ENCODE results near the gene NELFE.

The NELFE gene

DNA sequence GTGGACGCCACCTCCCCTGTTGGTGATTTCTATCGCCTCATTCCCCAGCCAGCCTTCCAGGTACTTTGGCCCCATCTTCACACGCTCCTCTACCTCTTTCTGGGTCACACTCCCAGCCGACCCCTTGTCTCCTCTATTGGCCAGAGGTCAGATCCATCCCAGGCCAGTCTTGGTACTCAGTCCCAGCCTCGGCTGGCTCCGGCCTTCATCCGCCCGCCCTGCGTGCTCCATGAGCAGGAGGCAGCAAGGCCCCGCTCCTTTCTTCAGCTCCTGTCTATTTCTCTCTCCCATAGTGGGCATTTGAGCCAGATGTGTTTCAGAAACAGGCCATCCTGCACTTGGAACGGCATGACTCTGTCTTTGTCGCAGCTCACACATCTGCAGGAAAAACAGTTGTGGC, 2.8 kb upstream of the NELFE start:
- Histone ChIP-seq H3K9ac (ENCODE audit: low read length) (no peak overlapping the region), H3K36me3 (ENCODE audit: insufficient read depth, low read length) (peaks cover 73% of the 10 kb centered on the region), H3K27ac (ENCODE audit: low read depth, low read length) (no peak overlapping the region), H3K9me3 (ENCODE audit: low read length) (no peaks in the 10 kb centered on the region), H3K4me3 (ENCODE audit: low read depth in 1 of 2, low read length in 2 of 2) (no peak overlapping the region), H3K27me3 (ENCODE audit: control insufficient read depth in 1 of 2, insufficient read depth in 2 of 2, low read length in 2 of 2) (no peaks in the 10 kb centered on the region), H3K4me1 (ENCODE audit: insufficient read depth, low read length) (peaks cover 22% of the 10 kb centered on the region)

DNA sequence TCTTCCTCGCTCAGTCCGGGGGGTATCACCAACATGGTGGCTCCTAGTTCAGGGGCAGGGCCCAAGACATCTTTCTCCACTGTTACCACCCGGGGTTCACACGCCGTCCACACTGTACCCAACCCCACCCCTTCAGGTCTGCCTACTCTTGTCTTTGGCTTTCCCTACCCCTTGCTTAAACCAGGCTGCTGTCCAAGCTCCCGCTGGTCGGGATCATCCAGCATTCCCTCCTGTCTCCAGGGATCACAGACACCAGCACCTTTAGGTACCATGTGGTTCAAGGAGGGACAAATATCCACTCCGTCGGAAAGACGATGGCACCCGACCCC, 395 bp downstream of the NELFE start:
- Histone ChIP-seq H3K27me3 (ENCODE audit: control insufficient read depth in 1 of 2, insufficient read depth in 2 of 2, low read length in 2 of 2) (no peaks in the 10 kb centered on the region), H3K9ac (ENCODE audit: low read length) (peak overlapping the region; percentile 98), H3K4me3 (ENCODE audit: low read depth in 1 of 2, low read length in 2 of 2) (peak overlapping the region; percentile 81 to 99), H3K27ac (ENCODE audit: low read depth, low read length) (peak overlapping the region; percentile 70), H3K4me1 (ENCODE audit: insufficient read depth, low read length) (peaks cover 22% of the 10 kb centered on the region), H3K36me3 (ENCODE audit: insufficient read depth, low read length) (peaks cover 68% of the 10 kb centered on the region), H3K9me3 (ENCODE audit: low read length) (no peaks in the 10 kb centered on the region)

DNA sequence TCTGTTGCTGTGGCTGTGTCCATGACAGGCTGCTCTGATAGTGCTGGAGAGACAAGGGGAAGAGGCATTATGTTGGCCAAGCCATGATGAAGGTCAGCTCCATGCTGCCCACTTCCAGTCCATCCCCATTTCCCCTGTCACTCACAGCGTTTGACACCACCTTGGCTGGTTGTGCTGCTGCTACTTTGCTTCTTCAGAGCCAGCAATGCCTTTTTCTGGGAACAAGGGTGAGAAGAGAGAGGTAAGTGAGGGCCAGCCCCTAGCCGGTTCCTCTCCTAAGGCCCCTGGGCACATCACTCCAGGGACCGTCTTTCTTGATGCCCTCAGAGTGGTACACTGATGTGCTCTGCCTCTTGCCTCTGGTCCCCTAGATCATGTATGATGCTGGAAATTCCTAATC, 2.0 kb downstream of the NELFE start:
- H3K36me3 ChIP-seq (ENCODE audit: insufficient read depth, low read length), result peaks cover 67% of the 10 kb centered on the region
- no peak overlapping the region for H3K9ac ChIP-seq (ENCODE audit: low read length)
- no peak overlapping the region for H3K4me3 ChIP-seq (ENCODE audit: low read depth in 1 of 2, low read length in 2 of 2)
- H3K27ac ChIP-seq (ENCODE audit: low read depth, low read length), result no peak overlapping the region
- H3K4me1 ChIP-seq (ENCODE audit: insufficient read depth, low read length), result peaks cover 22% of the 10 kb centered on the region
- no peaks in the 10 kb centered on the region for H3K27me3 ChIP-seq (ENCODE audit: control insufficient read depth in 1 of 2, insufficient read depth in 2 of 2, low read length in 2 of 2)
- H3K9me3 ChIP-seq (ENCODE audit: low read length), result no peaks in the 10 kb centered on the region

DNA sequence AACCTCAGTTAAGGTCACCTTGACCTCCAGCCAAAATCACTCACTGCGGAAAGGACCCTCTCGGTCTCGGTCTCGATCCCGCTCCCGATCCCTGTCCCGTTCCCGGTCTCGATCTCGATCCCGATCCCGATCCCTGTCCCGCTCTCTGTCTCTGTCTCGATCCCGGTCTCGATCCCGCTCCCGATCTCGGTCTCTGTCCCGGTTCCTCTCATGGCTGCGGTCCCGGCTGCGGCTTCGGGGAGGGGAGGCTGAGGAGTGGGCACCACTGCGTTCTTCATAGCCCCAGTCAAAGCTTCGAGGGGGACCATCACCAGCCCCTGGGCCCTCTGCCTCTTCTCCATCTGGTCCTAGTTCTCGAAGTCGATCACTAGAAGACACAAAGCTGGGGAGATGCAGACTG, 4.3 kb downstream of the NELFE start:
- Histone ChIP-seq H3K9me3 (ENCODE audit: low read length) (no peaks in the 10 kb centered on the region), H3K4me3 (ENCODE audit: low read depth in 1 of 2, low read length in 2 of 2) (no peak overlapping the region), H3K36me3 (ENCODE audit: insufficient read depth, low read length) (peaks cover 57% of the 10 kb centered on the region), H3K27me3 (ENCODE audit: control insufficient read depth in 1 of 2, insufficient read depth in 2 of 2, low read length in 2 of 2) (no peaks in the 10 kb centered on the region), H3K4me1 (ENCODE audit: insufficient read depth, low read length) (peaks cover 17% of the 10 kb centered on the region), H3K27ac (ENCODE audit: low read depth, low read length) (no peak overlapping the region), H3K9ac (ENCODE audit: low read length) (no peak overlapping the region)

DNA sequence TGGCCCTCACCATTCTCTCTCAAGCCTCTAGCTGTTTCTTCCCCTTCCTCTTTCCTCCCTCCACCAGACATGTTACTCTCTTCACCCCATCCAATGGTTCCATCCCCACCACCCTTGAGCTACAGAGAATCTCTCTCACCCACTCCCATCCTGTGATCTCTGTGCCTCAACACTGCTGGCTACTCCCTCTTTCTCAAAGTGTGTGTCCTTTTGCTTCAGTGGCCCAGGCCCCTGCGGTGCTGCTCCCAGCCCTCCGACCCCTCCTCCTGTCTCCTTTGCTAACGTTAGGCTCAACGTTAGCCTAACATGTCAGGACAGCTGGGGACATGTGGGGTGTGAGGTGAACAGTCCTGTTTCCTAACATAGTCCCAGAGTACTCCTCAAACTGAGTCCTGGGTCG, 5.9 kb downstream of the NELFE start:
- Histone ChIP-seq H3K4me1 (ENCODE audit: insufficient read depth, low read length) (peaks cover 9% of the 10 kb centered on the region), H3K27ac (ENCODE audit: low read depth, low read length) (no peak overlapping the region), H3K36me3 (ENCODE audit: insufficient read depth, low read length) (peaks cover 57% of the 10 kb centered on the region)

DNA sequence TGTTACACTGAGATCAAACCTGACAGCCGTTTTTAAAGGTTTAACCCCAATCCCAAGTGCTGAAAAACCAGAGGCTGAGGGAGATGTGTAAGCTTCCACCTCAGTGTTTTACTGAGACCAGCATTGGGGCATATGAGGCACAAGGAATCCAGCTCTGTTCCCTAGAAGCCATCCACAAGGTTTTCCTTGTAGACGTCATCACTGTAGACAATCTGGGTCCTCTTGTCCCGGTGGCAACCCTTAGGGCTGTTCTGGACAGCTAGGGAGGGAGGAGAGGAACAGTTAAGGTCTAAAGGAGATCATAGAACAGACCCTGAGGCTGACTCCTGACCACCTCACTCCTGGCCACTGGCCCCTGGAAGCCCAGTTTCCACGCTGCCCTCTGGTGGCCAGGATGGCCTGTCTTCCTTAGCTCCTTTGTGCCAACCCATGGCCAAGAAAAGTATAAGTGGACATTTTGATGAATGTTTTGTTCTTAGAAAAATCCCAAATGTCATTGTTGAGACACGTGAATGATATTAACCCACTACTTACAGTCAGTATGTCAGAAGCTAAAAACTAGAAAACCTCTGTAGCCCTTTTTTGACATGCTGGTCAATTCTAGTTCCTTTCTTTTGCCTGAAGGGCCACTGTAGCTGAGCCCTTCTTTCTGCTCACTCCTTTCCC, 6.5 kb downstream of the NELFE start:
- H3K9ac ChIP-seq (ENCODE audit: low read length), result no peak overlapping the region
- H3K36me3 ChIP-seq (ENCODE audit: insufficient read depth, low read length), result peaks cover 56% of the 10 kb centered on the region
- H3K27ac ChIP-seq (ENCODE audit: low read depth, low read length), result peak overlapping the region; percentile 4
- peaks cover 2% of the 10 kb centered on the region for H3K4me1 ChIP-seq (ENCODE audit: insufficient read depth, low read length)
- H3K9me3 ChIP-seq (ENCODE audit: low read length), result no peaks in the 10 kb centered on the region
- no peaks in the 10 kb centered on the region for H3K27me3 ChIP-seq (ENCODE audit: control insufficient read depth in 1 of 2, insufficient read depth in 2 of 2, low read length in 2 of 2)
- no peak overlapping the region for H3K4me3 ChIP-seq (ENCODE audit: low read depth in 1 of 2, low read length in 2 of 2)

More for the DNA sequence above, 5.9 kb downstream of the NELFE start:
- Histone ChIP-seq H3K4me3 (ENCODE audit: low read depth in 1 of 2, low read length in 2 of 2) (no peak overlapping the region), H3K27me3 (ENCODE audit: control insufficient read depth in 1 of 2, insufficient read depth in 2 of 2, low read length in 2 of 2) (no peaks in the 10 kb centered on the region), H3K9ac (ENCODE audit: low read length) (no peak overlapping the region), H3K9me3 (ENCODE audit: low read length) (no peaks in the 10 kb centered on the region)

DNA sequence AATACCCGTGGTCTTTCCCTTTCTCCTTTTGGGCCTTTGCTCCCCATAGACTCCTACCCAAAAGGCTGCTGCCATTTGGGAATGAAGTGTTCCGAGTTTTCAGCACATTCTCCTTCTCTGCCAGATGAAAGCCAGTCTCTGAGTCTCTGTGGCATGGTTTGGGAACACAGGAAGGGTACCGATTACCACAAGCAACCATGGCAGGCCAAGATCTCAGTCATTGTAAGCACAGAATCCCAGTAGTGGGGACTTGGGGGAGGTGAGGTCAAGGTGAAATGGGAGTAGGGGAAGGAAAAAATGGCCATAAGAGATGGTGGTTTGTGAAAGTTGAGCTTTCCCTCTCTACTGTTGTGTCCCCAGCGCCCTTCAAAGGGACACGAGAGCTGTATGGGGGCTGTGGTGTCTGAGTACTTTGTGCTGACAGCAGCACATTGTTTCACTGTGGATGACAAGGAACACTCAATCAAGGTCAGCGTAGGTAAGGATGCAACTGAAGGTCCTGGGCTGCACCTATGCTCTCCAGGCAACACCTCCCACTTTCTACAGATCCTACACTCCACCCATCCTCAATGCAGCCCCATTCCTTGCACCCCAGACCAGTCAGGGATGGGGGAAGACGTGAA, 8.7 kb downstream of the NELFE start:
- H3K27ac ChIP-seq (ENCODE audit: low read depth, low read length), result no peak overlapping the region
- no peaks in the 10 kb centered on the region for H3K27me3 ChIP-seq (ENCODE audit: control insufficient read depth in 1 of 2, insufficient read depth in 2 of 2, low read length in 2 of 2)
- H3K9ac ChIP-seq (ENCODE audit: low read length), result no peak overlapping the region
- H3K4me3 ChIP-seq (ENCODE audit: low read depth in 1 of 2, low read length in 2 of 2), result no peak overlapping the region
- H3K36me3 ChIP-seq (ENCODE audit: insufficient read depth, low read length), result peaks cover 40% of the 10 kb centered on the region
- H3K4me1 ChIP-seq (ENCODE audit: insufficient read depth, low read length), result peaks cover 6% of the 10 kb centered on the region
- H3K9me3 ChIP-seq (ENCODE audit: low read length), result no peaks in the 10 kb centered on the region

DNA sequence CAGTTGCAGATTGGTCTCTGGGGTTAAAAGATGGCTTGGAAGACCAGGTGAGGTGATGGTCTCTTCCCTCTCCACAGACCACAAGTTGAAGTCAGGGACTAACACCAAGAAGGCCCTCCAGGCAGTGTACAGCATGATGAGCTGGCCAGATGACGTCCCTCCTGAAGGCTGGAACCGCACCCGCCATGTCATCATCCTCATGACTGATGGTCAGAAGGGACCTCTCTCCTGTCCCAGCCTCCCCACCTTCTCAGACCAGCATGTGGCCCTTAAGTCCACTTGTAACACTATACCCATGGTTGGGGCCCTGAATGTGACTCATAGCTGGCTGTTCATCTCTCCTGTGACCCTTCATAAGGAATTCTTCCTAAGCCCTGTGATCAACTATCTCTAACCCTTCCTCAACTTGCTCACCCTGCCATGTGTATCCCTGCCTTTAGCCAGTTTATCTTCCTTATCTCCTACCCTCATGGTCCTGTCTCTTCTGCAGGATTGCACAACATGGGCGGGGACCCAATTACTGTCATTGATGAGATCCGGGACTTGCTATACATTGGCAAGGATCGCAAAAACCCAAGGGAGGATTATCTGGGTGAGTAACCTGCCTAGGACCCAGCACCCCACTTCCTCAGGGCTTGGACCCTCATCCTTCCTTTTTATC, 9.9 kb downstream of the NELFE start:
- Histone ChIP-seq H3K4me3 (ENCODE audit: low read depth in 1 of 2, low read length in 2 of 2) (no peak overlapping the region), H3K27ac (ENCODE audit: low read depth, low read length) (no peak overlapping the region), H3K27me3 (ENCODE audit: control insufficient read depth in 1 of 2, insufficient read depth in 2 of 2, low read length in 2 of 2) (no peaks in the 10 kb centered on the region), H3K4me1 (ENCODE audit: insufficient read depth, low read length) (peaks cover 10% of the 10 kb centered on the region), H3K36me3 (ENCODE audit: insufficient read depth, low read length) (peaks cover 28% of the 10 kb centered on the region), H3K9me3 (ENCODE audit: low read length) (no peaks in the 10 kb centered on the region), H3K9ac (ENCODE audit: low read length) (no peak overlapping the region)

DNA sequence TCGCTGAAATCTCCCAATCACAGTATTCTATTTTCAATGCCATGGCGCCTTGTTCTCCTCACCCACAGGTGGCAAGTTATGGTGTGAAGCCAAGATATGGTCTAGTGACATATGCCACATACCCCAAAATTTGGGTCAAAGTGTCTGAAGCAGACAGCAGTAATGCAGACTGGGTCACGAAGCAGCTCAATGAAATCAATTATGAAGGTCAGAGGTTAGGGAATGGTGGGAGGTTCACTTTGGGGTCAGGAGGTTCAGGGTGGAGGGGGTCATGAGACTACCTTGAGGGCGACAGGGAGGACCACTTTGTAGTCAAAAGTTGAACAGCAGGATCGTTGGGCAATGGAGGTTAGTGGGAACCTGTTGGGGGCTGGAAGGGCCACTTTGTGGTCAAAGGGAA, 10.5 kb downstream of the NELFE start:
- H3K27me3 ChIP-seq (ENCODE audit: control insufficient read depth in 1 of 2, insufficient read depth in 2 of 2, low read length in 2 of 2), result no peaks in the 10 kb centered on the region
- no peak overlapping the region for H3K9ac ChIP-seq (ENCODE audit: low read length)
- no peaks in the 10 kb centered on the region for H3K9me3 ChIP-seq (ENCODE audit: low read length)
- H3K4me1 ChIP-seq (ENCODE audit: insufficient read depth, low read length), result peaks cover 10% of the 10 kb centered on the region
- H3K27ac ChIP-seq (ENCODE audit: low read depth, low read length), result no peak overlapping the region
- H3K4me3 ChIP-seq (ENCODE audit: low read depth in 1 of 2, low read length in 2 of 2), result no peak overlapping the region
- peaks cover 22% of the 10 kb centered on the region for H3K36me3 ChIP-seq (ENCODE audit: insufficient read depth, low read length)

DNA sequence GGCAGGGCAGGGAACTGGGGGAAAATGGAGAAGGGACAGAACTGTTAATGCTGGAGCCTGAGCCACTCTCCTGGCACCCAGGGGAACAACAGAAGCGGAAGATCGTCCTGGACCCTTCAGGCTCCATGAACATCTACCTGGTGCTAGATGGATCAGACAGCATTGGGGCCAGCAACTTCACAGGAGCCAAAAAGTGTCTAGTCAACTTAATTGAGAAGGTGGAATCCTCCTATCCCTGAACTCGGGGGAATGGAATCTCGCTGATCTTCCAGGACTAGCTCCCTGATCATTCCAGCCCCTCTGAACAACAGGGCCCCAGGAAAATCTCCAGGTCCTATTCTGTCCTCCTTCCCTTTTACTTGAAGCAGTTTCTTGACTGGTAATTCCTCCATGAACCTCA, 10.9 kb downstream of the NELFE start:
- H3K27me3 ChIP-seq (ENCODE audit: control insufficient read depth in 1 of 2, insufficient read depth in 2 of 2, low read length in 2 of 2), result no peaks in the 10 kb centered on the region
- H3K36me3 ChIP-seq (ENCODE audit: insufficient read depth, low read length), result peaks cover 18% of the 10 kb centered on the region
- no peaks in the 10 kb centered on the region for H3K9me3 ChIP-seq (ENCODE audit: low read length)
- H3K4me1 ChIP-seq (ENCODE audit: insufficient read depth, low read length), result peaks cover 10% of the 10 kb centered on the region
- H3K4me3 ChIP-seq (ENCODE audit: low read depth in 1 of 2, low read length in 2 of 2), result no peak overlapping the region
- no peak overlapping the region for H3K27ac ChIP-seq (ENCODE audit: low read depth, low read length)
- H3K9ac ChIP-seq (ENCODE audit: low read length), result no peak overlapping the region

DNA sequence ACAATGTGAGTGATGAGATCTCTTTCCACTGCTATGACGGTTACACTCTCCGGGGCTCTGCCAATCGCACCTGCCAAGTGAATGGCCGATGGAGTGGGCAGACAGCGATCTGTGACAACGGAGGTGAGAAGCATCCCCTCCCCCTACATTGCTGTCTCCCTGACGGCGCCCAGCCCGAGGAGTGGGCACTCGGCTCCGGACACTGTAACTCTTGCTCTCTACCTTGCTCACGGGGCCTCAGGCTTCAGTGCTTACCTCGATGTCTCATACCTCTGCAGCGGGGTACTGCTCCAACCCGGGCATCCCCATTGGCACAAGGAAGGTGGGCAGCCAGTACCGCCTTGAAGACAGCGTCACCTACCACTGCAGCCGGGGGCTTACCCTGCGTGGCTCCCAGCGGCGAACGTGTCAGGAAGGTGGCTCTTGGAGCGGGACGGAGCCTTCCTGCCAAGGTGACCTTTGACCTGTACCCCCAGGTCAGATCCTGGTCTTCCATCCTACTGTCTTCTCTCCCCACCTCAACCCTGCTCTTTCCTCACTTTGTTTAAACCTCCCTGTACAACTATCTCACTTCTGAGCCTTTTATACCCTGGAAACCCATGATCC, 11.6 kb downstream of the NELFE start:
- Histone ChIP-seq H3K4me3 (ENCODE audit: low read depth in 1 of 2, low read length in 2 of 2) (no peak overlapping the region), H3K9ac (ENCODE audit: low read length) (no peak overlapping the region), H3K9me3 (ENCODE audit: low read length) (no peaks in the 10 kb centered on the region), H3K27me3 (ENCODE audit: control insufficient read depth in 1 of 2, insufficient read depth in 2 of 2, low read length in 2 of 2) (no peaks in the 10 kb centered on the region), H3K36me3 (ENCODE audit: insufficient read depth, low read length) (peaks cover 12% of the 10 kb centered on the region), H3K4me1 (ENCODE audit: insufficient read depth, low read length) (peaks cover 10% of the 10 kb centered on the region), H3K27ac (ENCODE audit: low read depth, low read length) (no peak overlapping the region)

All from muscle layer of colon (tissue), 2 donors.